Astrocyte of the spinal cord (primary cell): Measurements from ENCODE around the gene FMN1.

Experiments
- DNase-seq: peaks from one replicate; pipeline ENCODE4 v3.0.0; 2011; ENCODE audit warnings: low read depth, low spot score
- H3K4me3 ChIP-seq: 2 replicates; pipeline ENCODE4 v1.5.1; 2011; ENCODE audit warnings: low read depth, mild to moderate bottlenecking, low read length, moderate library complexity
- in situ Hi-C: cut with HindIII; loops from 2 replicates; pipeline ENCODE4 v1.10.0; 2017; ENCODE audit warnings: low sequenced_read_pairs
- TF ChIP-seq, protein P1 (sequence below): IDR thresholded peaks from 2 replicates; pipeline ENCODE4 v1.5.1; 2012; ENCODE audit warnings: low read depth, mild to moderate bottlenecking, low read length, inconsistent platforms

The FMN1 gene

DNA sequence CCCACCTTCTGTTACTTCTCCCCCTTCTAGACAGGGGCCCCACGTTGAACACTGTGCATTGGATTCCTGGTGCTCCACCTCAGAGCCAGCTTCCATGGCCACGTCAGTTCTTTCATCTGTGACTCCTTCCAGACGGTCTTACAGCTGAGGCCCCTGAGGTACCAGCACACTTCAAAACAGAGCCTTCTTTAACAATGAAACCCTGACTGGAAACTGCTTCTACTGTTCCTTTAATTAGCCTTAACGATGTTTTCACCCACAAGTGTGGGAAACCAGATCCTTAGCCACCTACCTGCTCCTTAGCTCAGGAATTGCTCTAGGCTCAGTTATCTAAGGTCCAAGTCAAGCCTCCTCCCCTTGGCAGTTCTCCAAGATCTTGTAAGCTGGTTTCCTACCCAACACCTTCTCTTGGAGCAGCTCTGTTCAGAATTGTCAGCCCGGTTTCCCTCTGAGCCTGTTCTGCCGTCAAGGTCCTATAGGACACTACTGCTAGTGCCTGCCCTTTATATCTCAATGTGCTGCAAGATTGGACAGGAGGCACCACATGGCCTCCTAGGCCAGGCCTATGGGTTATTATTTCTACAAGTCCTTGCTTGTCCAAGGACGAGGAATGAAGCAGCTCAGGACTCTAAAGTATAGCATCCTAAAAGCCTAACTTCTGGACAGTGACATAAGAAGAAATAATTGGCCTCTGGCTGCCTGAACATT is 80.7 kb downstream of the FMN1 start:
- no peak for DNase-seq
- H3K4me3 ChIP-seq: no peak overlapping the region
- in situ Hi-C loops: no loop called here
- TF ChIP-seq, protein P1, sequence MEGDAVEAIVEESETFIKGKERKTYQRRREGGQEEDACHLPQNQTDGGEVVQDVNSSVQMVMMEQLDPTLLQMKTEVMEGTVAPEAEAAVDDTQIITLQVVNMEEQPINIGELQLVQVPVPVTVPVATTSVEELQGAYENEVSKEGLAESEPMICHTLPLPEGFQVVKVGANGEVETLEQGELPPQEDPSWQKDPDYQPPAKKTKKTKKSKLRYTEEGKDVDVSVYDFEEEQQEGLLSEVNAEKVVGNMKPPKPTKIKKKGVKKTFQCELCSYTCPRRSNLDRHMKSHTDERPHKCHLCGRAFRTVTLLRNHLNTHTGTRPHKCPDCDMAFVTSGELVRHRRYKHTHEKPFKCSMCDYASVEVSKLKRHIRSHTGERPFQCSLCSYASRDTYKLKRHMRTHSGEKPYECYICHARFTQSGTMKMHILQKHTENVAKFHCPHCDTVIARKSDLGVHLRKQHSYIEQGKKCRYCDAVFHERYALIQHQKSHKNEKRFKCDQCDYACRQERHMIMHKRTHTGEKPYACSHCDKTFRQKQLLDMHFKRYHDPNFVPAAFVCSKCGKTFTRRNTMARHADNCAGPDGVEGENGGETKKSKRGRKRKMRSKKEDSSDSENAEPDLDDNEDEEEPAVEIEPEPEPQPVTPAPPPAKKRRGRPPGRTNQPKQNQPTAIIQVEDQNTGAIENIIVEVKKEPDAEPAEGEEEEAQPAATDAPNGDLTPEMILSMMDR: no peak

DNA sequence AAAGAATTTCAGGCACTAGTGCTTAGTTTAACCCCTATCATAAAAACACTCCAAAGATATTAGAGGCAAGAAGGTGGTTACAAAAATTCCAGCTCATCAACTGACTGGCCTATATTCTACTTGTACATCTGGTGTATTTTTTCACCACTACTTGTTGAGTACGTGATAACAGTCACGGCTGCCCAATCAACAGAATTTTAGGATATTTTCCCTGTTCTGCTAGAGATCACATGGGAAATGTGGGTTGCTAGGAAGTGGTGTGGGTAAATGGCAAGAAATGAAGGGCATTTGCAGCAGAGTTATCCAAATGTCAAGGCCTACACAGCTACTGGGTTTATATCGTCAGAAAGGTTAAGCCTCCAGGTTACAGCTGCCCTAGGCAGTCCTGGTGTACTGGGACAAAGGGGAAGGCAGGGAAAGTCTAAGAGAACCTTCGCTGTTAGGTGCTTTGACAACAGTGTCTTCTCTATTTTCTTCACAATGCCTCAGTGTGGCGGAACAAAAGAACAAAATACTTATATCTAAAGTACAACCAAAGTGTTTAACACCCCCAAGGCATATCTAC is 81.9 kb downstream of the FMN1 start:
- no peak for DNase-seq
- H3K4me3 ChIP-seq: no peak overlapping the region
- TF ChIP-seq, protein P1: no peak
- in situ Hi-C loops: no loop called here

DNA sequence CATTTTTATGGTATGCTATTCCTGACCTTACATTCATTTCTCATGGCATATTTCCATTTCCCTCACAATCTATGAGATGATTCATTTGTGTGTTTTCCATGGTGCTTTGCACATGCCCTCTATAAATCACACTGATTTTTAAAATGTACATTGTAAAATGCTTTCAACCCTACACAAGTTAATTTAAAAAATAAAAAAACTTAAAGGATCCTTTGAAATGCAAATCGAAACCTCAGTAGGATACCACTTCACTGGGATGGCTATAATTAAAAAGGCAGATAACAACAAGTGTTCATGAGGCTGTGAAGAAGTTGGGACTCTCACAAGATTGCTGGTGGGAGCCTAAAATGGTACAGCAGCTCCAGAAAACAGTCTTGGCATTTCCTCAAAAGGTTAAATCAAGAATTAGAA is 83.5 kb downstream of the FMN1 start:
- in situ Hi-C loops: no loop called here
- peak; percentile 68 for DNase-seq
- TF ChIP-seq, protein P1: no peak
- no peak overlapping the region for H3K4me3 ChIP-seq

DNA sequence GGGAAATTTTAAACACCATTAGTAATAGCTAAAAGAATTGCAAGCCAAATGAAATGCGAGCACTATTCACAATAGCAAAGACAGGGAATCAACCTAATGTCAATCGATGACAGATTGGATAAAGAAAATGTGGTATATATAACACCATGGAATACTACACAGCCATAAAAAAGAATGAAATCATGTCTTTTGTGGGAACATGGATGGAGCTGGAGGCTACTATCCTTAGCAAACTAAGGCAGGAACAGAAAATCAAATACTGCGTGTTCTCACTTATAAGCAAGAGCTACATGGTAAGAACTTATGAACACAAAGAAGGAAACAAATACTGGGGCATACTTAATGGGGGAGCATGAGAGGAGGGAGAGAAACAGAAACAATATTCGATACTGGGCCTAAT is 85.2 kb downstream of the FMN1 start:
- DNase-seq: no peak
- no peak overlapping the region for H3K4me3 ChIP-seq
- in situ Hi-C loops: no loop called here
- TF ChIP-seq, protein P1: no peak

DNA sequence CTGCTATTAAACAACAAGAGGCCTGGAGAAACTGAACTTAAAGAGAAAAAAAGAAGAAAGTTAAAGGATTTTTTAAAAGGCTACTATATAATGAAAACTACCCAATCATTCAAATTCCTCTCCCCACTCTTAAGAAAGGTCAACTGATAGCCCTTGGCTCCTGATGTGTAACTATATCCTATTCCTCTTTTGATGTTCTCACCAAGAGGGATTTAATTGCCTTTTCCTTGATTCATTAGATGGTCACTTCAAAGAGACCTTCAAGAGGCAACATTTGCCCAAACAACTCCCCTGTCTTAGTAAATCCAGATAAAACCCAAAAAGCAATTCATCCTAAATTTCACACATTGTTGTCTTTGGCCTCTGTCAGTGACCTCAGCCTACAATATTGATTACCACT is 86.0 kb downstream of the FMN1 start:
- in situ Hi-C loops: no loop called here
- TF ChIP-seq, protein P1: no peak

DNA sequence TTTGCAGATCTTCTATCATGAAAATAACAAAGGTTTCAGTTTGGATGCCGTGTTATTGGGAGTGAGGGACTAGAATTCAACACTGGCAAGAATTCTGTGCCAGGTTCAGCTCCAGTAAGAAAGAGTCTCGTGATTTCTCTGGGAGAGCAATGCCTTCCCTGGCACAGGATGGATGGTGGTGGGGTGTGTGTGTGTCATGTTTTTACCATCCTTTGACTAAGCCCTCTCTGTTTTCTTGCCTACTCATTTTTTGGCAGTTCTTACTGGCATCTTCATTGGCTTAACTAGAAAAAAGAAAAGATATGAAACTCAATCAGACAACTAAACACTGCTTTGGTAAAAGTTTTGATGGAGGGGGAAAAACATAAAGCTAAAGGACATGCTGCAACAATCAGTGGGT is 86.6 kb downstream of the FMN1 start:
- H3K4me3 ChIP-seq: no peak overlapping the region
- in situ Hi-C loops: no loop called here
- TF ChIP-seq, protein P1: no peak
- DNase-seq: no peak

More for the DNA sequence above, 86.0 kb downstream of the FMN1 start:
- H3K4me3 ChIP-seq: no peak overlapping the region
- no peak for DNase-seq
